HCT116 (cell line): ENCODE measurements around the gene VIPR2. TPM values are rescaled to one million over a fixed set of nuclear protein-coding genes. Genes with fewer than 3 reads are reported as not detected.

Experiments used
- ATAC-seq: fragments of 200-7000 bp; cut with Tn5 transposase; 2 replicates; pipeline ENCODE4 v1.9.1; 2020; ENCODE audit warnings: mild to moderate bottlenecking, moderate library complexity
- BruUV-seq: library from RNA; stranded (reverse); fragments of 400-500 nt; replicated peaks from 2 replicates; lab custom pipeline; 2021; lab: Mats Ljungman, UMichigan
- CTCF ChIA-PET: fragments of 300-600 bp; sonication (Branson Sonifier 250); formaldehyde crosslinking; loops from one replicate; lab custom pipeline; 2021; ENCODE audit warnings: antibody characterized with exemption; lab: Charles Lee
- POLR2A ChIA-PET: fragments of 300-600, 350-600 bp; sonication (Branson Sonifier 250); formaldehyde crosslinking; loops from one replicate; lab custom pipeline; 2021; ENCODE audit warnings: antibody characterized with exemption; lab: Charles Lee
- RAD21 ChIA-PET, 2 experiments: fragments of 300-600 bp; sonication (Branson Sonifier 250); formaldehyde crosslinking; loops; one replicate each; lab custom pipeline; 2023; ENCODE audit warnings: low total read pairs in 2 of 2; ENCODE audit not compliant: uncharacterized antibody in 2 of 2, unreplicated experiment in 2 of 2, low non-redundant PET in 1 of 2; lab: Charles Lee
- DNase-seq: peaks from one replicate; pipeline ENCODE4 v3.0.0-alpha.2; 2010; ENCODE audit warnings: low read depth, low spot score
- H2AFZ ChIP-seq: fragments of 200-600 bp; shearing (Covaris generic), sonication (generic); 2 replicates; pipeline ENCODE4 v1.6.1; 2017; ENCODE audit warnings: low read depth, mixed run types, mixed read lengths, antibody characterized with exemption, low read length; ENCODE audit not compliant: poor library complexity, severe bottlenecking
- H3K27ac ChIP-seq: 2 replicates; pipeline ENCODE4 v1.5.1; 2012; ENCODE audit warnings: low read depth, low read length
- H3K27me3 ChIP-seq: fragments of 200-600 bp; sonication (generic); 2 replicates; pipeline ENCODE4 v1.6.1; 2016; ENCODE audit warnings: mixed run types, low read length, mixed read lengths; ENCODE audit not compliant: insufficient read depth
- H3K36me3 ChIP-seq, 2 experiments: fragments of 200-500 bp in 1 of 2; fragments of 200-600 bp in 1 of 2; sonication (Bioruptor generic) in 1 of 2; sonication (generic) in 1 of 2; 2 replicates each; pipeline versions ENCODE4 v1.5.1 to v1.6.1; 2014 to 2016; ENCODE audit warnings: low read length in 2 of 2, inconsistent platforms in 1 of 2, mixed read lengths in 1 of 2, mixed run types in 1 of 2; ENCODE audit not compliant: insufficient read depth in 2 of 2, control insufficient read depth in 1 of 2
- H3K4me1 ChIP-seq, 2 experiments: fragments of 200-600 bp in 1 of 2; sonication (generic) in 1 of 2; 2 replicates each; pipeline versions ENCODE4 v1.5.1 to v1.6.1; 2012 to 2017; ENCODE audit warnings: low read length in 2 of 2, inconsistent platforms in 1 of 2, mild to moderate bottlenecking in 1 of 2, mixed read lengths in 1 of 2, mixed run types in 1 of 2, moderate library complexity in 1 of 2; ENCODE audit not compliant: insufficient read depth in 2 of 2, control insufficient read depth in 1 of 2
- H3K4me2 ChIP-seq: fragments of 200-600 bp; sonication (generic); 2 replicates; pipeline ENCODE4 v1.6.1; 2017; ENCODE audit warnings: mixed run types, low read length, mixed read lengths
- H3K4me3 ChIP-seq, 2 experiments: fragments of 200-600 bp in 1 of 2; sonication (generic) in 1 of 2; replicated peaks in 1 of 2; 2 replicates each; pipeline ENCODE4 v1.5.1; 2011 to 2016; ENCODE audit warnings: low read length in 2 of 2, control low read depth in 1 of 2, low read depth in 1 of 2, mild to moderate bottlenecking in 1 of 2, mixed read lengths in 1 of 2, mixed run types in 1 of 2
- H3K79me2 ChIP-seq: fragments of 200-600 bp; sonication (generic); 2 replicates; pipeline ENCODE4 v1.6.1; 2017; ENCODE audit warnings: mild to moderate bottlenecking, mixed run types, low read length, moderate library complexity, mixed read lengths; ENCODE audit not compliant: insufficient read depth
- H3K9ac ChIP-seq: fragments of 200-600 bp; sonication (generic); 2 replicates; pipeline ENCODE4 v1.6.1; 2016; ENCODE audit warnings: low read length, mixed read lengths
- H3K9me2 ChIP-seq: fragments of 200-600 bp; sonication (generic), shearing (Covaris generic); 2 replicates; pipeline ENCODE4 v1.6.1; 2017; ENCODE audit warnings: mixed run types, mild to moderate bottlenecking, moderate library complexity; ENCODE audit not compliant: insufficient read depth
- H3K9me3 ChIP-seq, 2 experiments: fragments of 200-500 bp in 1 of 2; fragments of 200-600 bp in 1 of 2; sonication (Bioruptor generic) in 1 of 2; sonication (generic) in 1 of 2; 2 replicates each; pipeline ENCODE4 v1.6.1; 2014 to 2017; ENCODE audit warnings: low read length in 2 of 2, mixed read lengths in 2 of 2, inconsistent platforms in 1 of 2, low read depth in 1 of 2, mild to moderate bottlenecking in 1 of 2, mixed run types in 1 of 2, moderate library complexity in 1 of 2; ENCODE audit not compliant: control insufficient read depth in 1 of 2, insufficient read depth in 1 of 2
- H4K20me1 ChIP-seq: fragments of 200-600 bp; sonication (generic), shearing (Covaris generic); 2 replicates; pipeline ENCODE4 v1.6.1; 2017; ENCODE audit warnings: mixed run types, mild to moderate bottlenecking, moderate library complexity; ENCODE audit not compliant: insufficient read depth
- ATF3 ChIP-seq: IDR thresholded peaks from 2 replicates; pipeline ENCODE4 v1.6.1; 2012
- CBX3 ChIP-seq: IDR thresholded peaks from 2 replicates; pipeline ENCODE4 v1.6.1; 2012; ENCODE audit warnings: low read depth
- EGR1 ChIP-seq: IDR thresholded peaks from 2 replicates; pipeline ENCODE4 v1.6.1; 2012; ENCODE audit warnings: low read depth
- ELF1 ChIP-seq: IDR thresholded peaks from 2 replicates; pipeline ENCODE4 v1.6.1; 2012; ENCODE audit warnings: low read depth, borderline replicate concordance
- EZH2 ChIP-seq: fragments of 200-600 bp; sonication (generic); IDR thresholded peaks from 2 replicates; pipeline ENCODE4 v1.6.1; 2017; ENCODE audit warnings: antibody characterized with exemption, mixed run types
- FOSL1 ChIP-seq: IDR thresholded peaks from 2 replicates; pipeline ENCODE4 v1.6.1; 2012; ENCODE audit warnings: low read depth
- POLR2A ChIP-seq: IDR thresholded peaks from 2 replicates; pipeline ENCODE4 v1.7.0; 2011; ENCODE audit warnings: borderline replicate concordance; ENCODE audit not compliant: insufficient read depth, insufficient read length; ENCODE audit errors: extremely low read depth
- POLR2AphosphoS5 ChIP-seq: IDR thresholded peaks from 2 replicates; pipeline ENCODE4 v1.6.1; 2011; ENCODE audit warnings: mild to moderate bottlenecking, low read depth, low read length, moderate library complexity
- REST ChIP-seq: IDR thresholded peaks from 2 replicates; pipeline ENCODE4 v1.6.1; 2012; ENCODE audit warnings: low read depth
- SP1 ChIP-seq: IDR thresholded peaks from 2 replicates; pipeline ENCODE4 v1.6.1; 2012; ENCODE audit warnings: low read depth
- SRF ChIP-seq: IDR thresholded peaks from 2 replicates; pipeline ENCODE4 v1.6.1; 2012; ENCODE audit warnings: low read depth
- TCF7L2 ChIP-seq: IDR thresholded peaks from 2 replicates; pipeline ENCODE4 v1.7.0; 2011; ENCODE audit warnings: borderline replicate concordance, inconsistent platforms; ENCODE audit not compliant: insufficient read depth, insufficient read length; ENCODE audit errors: extremely low read depth
- ZFX ChIP-seq: fragments of 450-650 bp; IDR thresholded peaks from 2 replicates; pipeline ENCODE4 v1.6.1; 2017
- ZNF274 ChIP-seq: fragments of 200-500 bp; sonication (Bioruptor generic); IDR thresholded peaks from 2 replicates; pipeline ENCODE4 v1.6.1; 2014; ENCODE audit warnings: mild to moderate bottlenecking, low read depth, low read length, inconsistent platforms
- intact Hi-C: fragments of 100-400 bp; cut with micrococcal nuclease; formaldehyde crosslinking; loops from 2 replicates; pipeline ENCODE4 v1.10.0; 2022
- total RNA-seq: library from RNA; stranded (reverse); gene quantifications from one replicate; pipeline ENCODE4 v1.2.1, GENCODE V29; 2021; ENCODE audit not compliant: unreplicated experiment
- TF ChIP-seq, protein P1 (sequence below): IDR thresholded peaks from 2 replicates; pipeline ENCODE4 v1.6.1; 2011; ENCODE audit warnings: mild to moderate bottlenecking, low read length, moderate library complexity; ENCODE audit not compliant: insufficient replicate concordance; ENCODE audit errors: extremely low read depth

VIPR2 gene
- total RNA-seq, 1 experiment from 2014 or later = 0.10 TPM

DNA sequence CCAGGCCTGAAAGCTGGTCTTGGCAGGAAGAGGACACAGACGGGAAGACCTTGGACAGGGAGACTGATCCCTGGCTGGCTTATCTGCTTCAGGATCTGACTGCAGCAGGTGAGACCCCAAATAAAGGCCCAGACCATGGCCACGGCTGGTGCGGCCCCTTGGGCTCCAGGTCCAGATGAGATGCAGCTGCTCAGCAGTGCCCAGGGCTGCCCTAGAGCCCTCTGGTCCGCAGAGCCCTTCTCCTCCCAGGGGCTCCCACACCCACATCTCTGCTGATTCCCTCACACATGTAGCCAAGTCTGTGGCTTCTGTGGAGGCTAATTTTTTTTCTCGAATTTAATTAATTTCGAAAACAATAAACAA lies 46.3 kb downstream of the VIPR2 start:
- Histone ChIP-seq H2AFZ (no peak overlapping the region), H3K9ac (no peak overlapping the region), H3K4me2 (no peak overlapping the region), H3K27me3 (no peaks in the 10 kb centered on the region), H3K4me3 (no peak overlapping the region), H3K4me1 (no peaks in the 10 kb centered on the region), H3K79me2 (no peaks in the 10 kb centered on the region), H3K27ac (no peak overlapping the region), H3K36me3 (no peaks in the 10 kb centered on the region), H3K9me2 (no peaks in the 10 kb centered on the region), H3K9me3 (no peaks in the 10 kb centered on the region), H4K20me1 (no peaks in the 10 kb centered on the region)
- BruUV-seq = no TSS peak
- POLR2A ChIA-PET = no interaction called here
- DNase-seq (no peak), ATAC-seq (no peak)
- intact Hi-C loops = no loop called here
- TF ChIP-seq ZFX (no peak), CBX3 (no peak), POLR2AphosphoS5 (no peak), SRF (no peak), POLR2A (no peak), ELF1 (no peak), ATF3 (no peak), REST (no peak), TCF7L2 (no peak), ZNF274 (no peak), SP1 (no peak), EGR1 (no peak), EZH2 (no peak), FOSL1 (no peak)
- TF ChIP-seq, protein P1, sequence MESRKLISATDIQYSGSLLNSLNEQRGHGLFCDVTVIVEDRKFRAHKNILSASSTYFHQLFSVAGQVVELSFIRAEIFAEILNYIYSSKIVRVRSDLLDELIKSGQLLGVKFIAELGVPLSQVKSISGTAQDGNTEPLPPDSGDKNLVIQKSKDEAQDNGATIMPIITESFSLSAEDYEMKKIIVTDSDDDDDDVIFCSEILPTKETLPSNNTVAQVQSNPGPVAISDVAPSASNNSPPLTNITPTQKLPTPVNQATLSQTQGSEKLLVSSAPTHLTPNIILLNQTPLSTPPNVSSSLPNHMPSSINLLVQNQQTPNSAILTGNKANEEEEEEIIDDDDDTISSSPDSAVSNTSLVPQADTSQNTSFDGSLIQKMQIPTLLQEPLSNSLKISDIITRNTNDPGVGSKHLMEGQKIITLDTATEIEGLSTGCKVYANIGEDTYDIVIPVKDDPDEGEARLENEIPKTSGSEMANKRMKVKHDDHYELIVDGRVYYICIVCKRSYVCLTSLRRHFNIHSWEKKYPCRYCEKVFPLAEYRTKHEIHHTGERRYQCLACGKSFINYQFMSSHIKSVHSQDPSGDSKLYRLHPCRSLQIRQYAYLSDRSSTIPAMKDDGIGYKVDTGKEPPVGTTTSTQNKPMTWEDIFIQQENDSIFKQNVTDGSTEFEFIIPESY = no peak
- CTCF ChIA-PET = no interaction called here
- RAD21 ChIA-PET = no interaction called here
